AG10803 (cell line): ENCODE results near the gene TES.

Experiments used
- DNase-seq: peaks from one replicate; pipeline ENCODE4 v3.0.0; 2010; ENCODE audit warnings: low read depth
- H3K4me3 ChIP-seq: 2 replicates; pipeline ENCODE4 v1.5.1; 2011; ENCODE audit warnings: mild to moderate bottlenecking, low read length, control low read depth
- TF ChIP-seq, protein P1 (sequence below): conservative IDR thresholded peaks from 2 replicates; pipeline ENCODE4 v1.5.1; 2011; ENCODE audit warnings: mild to moderate bottlenecking, low read length, control low read depth, inconsistent platforms

Gene TES

DNA sequence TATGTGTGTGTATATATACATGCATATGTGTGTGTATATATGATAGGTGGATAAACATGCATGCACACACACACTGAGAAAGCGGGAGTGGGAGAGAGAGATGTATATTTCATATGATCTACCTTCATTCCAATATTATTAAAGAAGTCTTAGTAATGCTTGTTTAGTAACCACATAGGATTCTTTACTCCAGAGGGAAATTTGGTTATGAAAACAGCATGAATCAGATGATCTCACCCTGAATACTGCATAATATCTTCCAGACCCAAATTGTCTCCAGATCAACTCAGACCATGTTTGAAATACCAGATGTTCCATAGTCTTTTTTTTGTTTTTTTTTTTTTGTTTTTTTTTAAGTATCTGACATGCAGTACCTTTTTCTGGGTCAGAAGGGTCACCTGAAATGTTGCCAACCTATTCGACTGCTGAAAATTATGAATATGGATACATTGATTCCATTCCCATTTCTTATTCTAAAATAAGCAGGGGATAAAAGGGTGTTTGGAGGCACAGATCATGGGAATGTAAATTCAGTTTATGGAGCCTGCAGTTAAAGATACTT is 17.4 kb downstream of the TES start:
- DNase-seq, result peak; percentile 90
- H3K4me3 ChIP-seq, result no peak overlapping the region
- TF ChIP-seq, protein P1, sequence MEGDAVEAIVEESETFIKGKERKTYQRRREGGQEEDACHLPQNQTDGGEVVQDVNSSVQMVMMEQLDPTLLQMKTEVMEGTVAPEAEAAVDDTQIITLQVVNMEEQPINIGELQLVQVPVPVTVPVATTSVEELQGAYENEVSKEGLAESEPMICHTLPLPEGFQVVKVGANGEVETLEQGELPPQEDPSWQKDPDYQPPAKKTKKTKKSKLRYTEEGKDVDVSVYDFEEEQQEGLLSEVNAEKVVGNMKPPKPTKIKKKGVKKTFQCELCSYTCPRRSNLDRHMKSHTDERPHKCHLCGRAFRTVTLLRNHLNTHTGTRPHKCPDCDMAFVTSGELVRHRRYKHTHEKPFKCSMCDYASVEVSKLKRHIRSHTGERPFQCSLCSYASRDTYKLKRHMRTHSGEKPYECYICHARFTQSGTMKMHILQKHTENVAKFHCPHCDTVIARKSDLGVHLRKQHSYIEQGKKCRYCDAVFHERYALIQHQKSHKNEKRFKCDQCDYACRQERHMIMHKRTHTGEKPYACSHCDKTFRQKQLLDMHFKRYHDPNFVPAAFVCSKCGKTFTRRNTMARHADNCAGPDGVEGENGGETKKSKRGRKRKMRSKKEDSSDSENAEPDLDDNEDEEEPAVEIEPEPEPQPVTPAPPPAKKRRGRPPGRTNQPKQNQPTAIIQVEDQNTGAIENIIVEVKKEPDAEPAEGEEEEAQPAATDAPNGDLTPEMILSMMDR, result no peak

DNA sequence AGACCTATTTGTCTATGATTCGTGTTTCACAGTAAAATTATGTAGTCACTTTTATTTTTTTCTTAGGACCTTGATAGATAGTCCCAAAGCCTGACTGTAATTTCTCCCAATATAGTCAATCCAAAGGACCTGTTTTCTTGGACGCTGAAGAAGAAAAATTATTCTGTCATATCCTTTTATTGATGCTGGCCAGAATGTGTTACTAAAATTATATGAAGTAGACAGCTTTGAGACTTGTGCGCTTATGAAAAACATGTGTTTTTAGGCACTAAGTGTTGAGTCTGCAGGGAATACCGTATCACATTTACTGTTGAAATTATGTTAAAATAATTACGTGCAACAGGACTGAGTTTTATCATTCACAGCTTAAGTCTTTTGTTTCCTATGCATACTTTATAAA is 17.9 kb downstream of the TES start:
- TF ChIP-seq, protein P1, result no peak
- no peak for DNase-seq
- H3K4me3 ChIP-seq, result no peak overlapping the region

DNA sequence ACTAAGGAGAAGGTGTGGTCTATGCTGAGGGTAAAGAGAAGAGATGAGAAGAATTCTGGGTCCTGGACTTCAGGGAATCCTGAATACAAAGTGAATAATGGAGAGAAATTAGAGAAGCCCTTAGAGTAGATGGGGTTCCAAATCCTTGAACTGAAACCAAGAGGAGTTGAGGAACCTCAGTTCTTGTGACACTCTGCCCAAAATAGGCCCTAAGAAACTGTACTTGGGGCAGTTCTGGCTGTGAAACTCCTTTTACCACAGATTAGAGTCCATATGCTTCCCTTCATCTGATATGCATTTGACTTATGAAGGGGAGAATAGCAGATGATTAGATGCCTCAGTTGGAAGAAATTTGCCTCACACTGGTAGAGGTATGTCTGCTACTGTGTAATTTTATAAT is 19.0 kb downstream of the TES start:
- no peak for DNase-seq
- TF ChIP-seq, protein P1, result no peak

DNA sequence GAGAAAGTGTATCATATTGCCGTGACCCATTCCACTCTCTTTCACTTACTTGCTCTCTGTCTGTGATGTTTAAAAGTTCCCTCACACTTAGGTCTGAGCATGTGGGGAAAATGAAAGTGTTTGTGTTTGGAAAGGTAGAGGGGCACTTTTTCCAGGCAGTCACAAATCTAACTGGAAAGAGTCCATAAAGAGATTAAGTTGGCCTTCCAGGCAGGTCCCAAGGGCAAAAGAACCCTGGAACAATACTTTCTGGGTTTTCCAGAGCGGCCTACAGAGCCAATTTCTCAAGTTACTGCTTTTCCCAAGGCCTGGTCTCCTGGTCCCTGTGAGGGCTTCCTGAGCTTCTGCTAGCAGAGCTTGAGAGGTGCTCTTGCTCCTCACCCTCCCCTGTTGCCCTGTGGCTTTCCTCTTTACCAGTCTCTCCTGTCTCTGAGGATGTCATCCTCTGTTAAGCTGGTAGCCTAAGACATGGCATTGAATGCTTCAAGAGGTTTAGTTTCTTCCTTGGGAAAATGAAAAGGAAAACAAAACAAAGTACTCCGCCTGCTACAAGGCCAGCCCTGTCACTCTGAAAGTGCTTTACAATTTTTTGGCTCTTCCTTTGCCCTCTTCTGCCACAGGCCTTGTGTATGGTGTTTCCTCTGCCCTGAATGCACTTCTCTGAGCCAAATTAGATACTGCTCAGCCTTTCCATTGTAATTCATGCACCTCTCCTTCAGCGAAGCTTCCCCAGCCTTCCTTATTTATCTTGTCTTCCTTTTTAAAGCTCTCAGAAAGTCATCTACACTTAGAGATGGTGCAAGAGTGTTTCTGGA is 20.1 kb downstream of the TES start:
- DNase-seq, result no peak
- no peak overlapping the region; the same call in 1 of the 2 replicates for H3K4me3 ChIP-seq
- TF ChIP-seq, protein P1, result no peak

More for the DNA sequence above, 19.0 kb downstream of the TES start:
- H3K4me3 ChIP-seq, result no peak overlapping the region

DNA sequence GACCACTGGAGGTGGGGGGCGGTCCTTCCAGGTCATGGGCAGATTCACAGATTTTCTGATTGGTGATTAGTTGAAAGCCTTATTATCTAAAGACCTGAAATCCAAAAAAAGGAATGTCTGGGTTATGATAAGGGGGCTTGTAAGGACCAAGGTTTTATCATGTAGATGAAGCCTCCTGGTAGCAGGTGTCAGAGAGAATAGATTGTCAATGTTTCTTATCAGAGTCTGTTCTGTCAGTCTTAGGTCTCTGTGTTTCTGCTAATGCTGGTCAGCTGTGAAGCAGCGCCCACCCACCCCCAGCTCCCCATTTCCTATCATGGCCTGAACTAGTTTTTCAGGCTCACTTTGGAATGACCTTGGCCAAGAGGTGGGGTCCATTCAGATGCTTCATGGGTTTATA is 21.2 kb downstream of the TES start:
- TF ChIP-seq, protein P1, result no peak
- DNase-seq, result no peak
- H3K4me3 ChIP-seq, result no peak overlapping the region

DNA sequence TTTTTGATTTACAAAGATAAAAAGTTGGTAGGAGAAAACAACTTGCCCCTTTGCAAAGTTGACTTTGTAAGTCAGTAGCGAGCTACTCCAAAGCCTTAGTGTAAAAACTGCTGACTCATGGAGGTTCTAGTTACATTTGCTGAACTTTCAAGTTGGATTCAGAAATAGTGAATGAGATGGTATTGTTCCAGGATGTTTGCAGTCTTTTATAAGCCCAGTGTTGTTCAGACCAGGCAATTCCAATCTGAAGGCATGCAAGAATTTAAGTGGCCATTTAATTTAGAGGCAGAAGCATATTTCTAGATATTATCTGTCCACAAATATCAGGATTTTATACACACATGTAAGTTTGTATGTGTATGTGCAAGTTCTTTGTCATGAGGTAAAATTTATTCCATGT is 21.6 kb downstream of the TES start:
- peak; percentile 57 for DNase-seq
- H3K4me3 ChIP-seq, result no peak overlapping the region

More for the DNA sequence above, 21.6 kb downstream of the TES start:
- TF ChIP-seq, protein P1, result no peak
